GM19468 (cell line): ENCODE data around the gene CLC.
"Not testable (repeated sequence)": the region's sequence is repeated elsewhere in the genome, so short reads cannot be mapped to it uniquely, and the experiment has no call there.

Experiments
- ATAC-seq: cut with Tn5 transposase; IDR thresholded peaks from one replicate; pipeline ENCODE4 v1.9.1; 2021; ENCODE audit warnings: mild to moderate bottlenecking, moderate library complexity, moderate number of reproducible peaks; ENCODE audit not compliant: unreplicated experiment; ENCODE audit errors: extremely low read depth

The CLC gene

DNA sequence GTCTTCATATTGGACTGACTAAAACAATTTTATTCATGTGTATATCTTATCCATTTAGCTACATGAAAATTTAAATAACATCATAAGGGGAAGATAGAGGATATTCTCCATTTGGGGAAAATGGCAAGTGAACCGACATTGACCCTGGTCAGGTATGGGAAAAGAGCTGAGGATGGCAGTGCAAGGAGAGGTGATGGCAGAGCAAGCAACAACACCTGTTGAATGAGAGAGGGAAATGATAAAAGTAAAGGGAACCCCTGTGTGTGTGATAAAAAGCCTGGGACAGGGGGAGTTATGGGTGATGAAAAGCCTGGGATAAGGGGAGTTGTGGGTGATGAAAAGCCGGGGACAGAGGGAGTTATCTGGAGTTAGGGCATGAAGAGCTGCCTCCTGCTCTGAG lies 4.0 kb downstream of the CLC start:
- ATAC-seq = no peak

DNA sequence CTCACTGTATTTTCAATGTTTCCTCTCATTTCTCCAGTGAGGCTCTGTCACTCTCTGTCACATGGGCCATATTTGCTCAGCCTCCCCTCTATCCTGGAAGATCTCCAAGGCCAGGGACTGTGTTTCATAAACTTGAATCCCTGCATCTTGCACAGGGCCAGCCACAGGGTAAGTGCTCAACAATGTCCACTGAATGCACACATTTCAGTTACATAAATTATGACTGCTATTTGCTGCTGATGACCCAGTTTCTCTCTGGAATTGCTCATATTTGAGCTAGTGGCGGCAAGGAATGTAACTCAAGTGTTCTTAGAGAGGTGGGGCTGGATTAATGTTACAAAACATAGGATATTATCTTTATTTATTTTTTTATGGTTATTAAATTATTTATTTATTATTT lies 6.1 kb downstream of the CLC start:
- no peak for ATAC-seq

DNA sequence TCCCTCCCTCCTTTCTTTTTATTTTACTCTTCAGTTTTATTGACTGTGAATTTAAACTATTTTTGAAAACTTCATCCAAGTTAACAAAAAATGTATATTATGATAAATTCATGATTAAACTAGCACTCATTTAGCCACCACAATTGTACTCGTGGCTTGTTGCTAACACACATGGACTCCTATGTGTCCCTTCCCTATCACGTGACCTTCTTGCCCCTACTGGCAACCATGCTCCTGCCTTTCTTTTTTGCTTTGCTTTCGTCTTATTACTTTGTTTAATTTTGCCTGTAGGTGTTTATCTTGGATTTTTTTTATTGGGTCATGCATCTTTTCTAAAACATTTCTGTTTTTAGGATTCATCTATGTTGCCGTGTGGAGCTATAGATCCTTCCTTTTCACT lies 8.2 kb downstream of the CLC start:
- no peak for ATAC-seq

DNA sequence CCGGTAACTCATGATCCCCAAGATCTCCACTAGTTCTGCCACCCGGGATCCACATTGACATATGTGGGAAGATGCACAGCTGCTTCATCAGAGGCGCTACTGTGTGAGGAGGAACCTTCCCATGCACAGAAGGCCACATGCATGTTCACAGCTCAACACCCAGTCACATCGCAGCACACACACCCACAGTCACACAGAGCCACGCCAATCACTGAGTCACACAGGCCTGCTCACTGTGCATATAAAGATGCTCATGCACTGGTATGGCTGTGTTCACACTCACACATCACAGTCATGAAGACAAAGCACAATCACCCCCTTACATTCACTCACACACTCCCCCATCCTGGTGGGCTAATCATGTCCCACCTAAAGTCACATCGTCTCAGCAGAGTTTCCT lies 9.8 kb downstream of the CLC start:
- no peak for ATAC-seq

DNA sequence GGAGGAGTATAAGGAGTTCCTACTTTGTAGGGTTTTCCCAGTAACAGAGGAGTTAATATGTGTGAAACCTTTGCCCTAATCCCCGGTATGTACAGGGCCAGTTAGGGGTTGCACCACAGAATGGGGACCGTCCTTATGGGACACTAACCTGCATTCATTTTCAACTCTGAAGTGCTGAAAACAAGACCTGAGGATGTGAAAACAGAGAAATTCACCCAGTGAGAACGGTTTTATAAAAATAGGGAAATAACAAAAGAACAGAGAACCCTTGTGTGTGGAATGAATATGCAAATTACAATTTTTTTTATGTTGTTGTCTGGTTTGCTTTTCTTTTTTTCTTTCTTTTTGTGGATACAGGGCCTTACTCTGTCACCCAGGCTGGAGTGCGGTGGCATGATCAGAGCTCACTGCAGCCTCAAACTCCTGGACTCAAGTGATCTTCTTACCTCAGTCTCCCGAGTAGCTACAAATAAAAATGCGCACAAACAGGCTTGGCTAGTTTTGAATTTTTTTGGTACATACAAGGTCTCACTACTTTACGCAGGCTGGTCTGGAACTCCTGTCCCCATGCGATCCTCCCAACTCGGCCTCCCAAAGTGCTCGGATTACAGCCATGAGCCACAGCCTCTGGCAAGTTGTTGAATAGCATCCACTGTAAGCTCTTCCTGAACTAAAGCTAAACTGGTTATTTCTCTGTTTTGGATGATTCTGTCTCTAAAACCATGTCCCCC lies 10.6 kb downstream of the CLC start:
- ATAC-seq = no peak

DNA sequence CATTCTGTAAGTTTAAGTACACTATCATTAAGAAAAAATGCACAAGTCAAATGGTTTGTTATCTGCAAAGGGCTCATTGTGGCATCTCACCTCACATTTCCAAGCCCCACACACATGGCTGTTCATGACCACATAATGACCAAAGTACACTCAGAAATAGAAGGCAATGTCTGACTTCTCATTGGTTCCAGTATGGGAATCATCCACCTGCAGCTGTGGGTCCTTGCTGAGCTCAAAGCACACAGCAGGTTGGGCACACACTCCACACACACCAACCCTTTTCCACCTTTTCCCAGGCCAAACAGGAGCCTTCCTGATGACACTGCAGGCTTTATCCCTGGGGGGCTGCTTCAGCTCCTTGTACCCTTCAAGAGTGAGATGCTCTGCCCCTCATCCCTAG lies 11.8 kb downstream of the CLC start:
- ATAC-seq = no peak

DNA sequence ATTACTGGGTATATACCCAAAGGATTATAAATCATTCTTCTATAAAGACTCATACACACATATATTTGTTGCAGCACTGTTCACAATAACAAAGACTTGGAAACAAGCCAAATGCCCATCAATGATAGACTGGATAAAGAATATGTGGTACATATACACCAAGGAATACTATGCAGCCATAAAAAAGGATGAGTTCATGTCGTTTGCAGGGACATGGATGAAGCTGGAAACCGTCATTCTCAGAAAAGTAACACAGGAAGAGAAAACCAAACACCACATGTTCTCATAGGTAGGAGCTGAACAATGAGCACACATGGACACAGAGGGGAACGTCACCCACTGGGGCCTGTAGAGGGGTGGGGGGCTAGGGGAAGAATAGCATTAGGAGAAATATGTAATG lies 17.7 kb downstream of the CLC start:
- not testable (repeated sequence) for ATAC-seq

DNA sequence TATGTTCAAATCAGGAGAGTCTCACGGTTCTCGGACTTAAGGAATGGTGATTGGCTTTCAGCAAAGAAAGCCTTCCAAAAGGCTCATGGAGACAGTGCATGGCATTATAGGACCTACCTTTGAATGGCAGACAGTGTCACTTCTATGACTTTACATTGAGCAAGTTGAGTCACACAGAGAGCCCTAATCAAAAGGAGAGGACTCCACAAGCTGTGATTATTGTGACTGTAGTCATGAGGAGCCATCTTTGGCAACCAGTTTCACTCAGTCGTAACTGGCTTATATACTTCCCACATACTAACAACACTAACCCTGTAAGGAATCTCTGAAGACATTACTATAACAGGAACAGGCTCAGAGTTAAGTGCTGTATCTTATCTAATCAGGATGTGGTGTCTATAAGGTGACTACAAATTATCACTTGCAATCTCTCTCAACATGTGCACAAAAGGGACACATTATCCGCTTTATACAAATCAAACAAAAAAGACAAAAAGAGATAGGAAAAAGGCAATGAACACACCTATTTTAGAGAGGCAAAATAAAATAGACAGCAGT lies 27.4 kb downstream of the CLC start:
- ATAC-seq = no peak

DNA sequence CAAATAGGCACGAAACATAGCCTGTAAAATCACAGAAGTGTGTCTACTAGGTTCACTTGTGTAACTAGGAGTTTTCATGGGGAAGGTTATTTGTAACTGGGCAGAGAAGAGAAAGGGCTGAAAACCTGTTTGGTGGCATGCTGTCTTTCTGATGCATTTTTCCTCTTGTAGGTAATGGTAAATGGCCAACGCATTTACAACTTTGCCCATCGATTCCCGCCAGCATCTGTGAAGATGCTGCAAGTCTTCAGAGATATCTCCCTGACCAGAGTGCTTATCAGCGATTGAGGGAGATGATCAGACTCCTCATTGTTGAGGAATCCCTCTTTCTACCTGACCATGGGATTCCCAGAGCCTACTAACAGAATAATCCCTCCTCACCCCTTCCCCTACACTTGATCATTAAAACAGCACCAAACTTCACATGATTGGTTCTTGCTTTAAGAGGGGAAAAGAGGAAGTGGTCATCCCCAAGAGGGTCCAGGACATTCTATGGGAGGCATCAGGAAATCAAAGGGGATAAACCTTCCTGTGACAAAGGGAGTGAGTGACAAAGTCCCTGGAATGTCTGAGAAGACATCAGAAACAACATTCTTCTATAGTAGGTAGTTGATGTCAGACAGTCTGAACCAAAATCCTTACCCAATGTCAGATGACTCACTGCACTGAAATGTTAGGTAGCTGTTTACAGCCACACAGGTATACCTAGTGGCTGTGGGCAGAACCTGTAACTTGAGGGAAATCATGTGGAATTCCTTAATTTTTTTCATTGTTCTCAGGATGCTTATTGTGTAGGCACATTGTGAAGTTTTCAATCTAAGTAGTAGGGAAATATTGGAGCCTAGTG lies 28.6 kb downstream of the CLC start:
- ATAC-seq = no peak

DNA sequence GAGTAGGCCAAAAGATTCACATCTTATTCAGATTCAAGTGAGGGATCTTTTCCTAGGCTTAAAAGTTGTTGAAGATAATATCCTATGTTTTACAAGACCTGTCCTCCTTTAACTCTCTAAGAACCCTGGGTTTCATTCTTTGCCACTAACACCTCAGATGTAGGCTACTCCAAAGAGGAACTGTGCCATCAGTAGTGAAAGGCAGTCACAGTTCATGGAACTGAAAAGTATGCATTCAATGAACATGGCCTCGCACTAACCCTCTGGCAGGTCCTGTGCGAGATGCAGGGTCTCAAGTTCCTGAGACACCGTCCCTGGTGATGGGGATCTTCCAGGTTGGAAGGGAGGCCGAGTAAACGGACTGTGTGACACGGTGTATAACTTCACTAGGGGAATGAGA lies 29.2 kb downstream of the CLC start:
- ATAC-seq = no peak

DNA sequence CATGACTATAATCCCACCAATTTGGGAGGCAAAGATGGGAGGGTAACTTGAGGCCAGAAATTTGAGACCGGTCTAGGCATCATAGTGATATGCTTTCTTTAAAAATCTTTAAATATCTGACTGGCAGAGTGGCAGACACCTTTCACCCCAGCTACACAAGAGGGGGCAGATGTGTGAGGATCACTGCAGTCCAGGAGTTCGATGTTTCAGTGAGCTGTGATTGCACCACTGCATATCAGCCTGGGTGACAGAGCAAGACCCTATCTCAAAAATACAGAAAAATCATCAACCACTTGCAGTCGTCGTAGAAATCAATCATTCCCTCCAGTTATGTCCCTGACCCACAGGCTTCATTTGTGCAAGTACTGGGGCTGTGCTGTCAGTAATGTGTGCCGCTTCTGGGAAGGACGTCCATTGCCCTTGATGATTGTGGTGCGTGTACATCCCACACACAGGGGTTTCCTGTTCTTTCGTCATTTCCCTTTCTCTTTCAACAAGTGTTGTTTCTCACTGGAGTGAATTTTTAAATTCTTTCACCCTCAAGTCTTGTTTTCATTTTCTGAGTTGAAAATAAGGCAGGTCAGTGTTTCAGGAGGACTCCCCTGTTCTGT lies 32.1 kb downstream of the CLC start:
- ATAC-seq = no peak

DNA sequence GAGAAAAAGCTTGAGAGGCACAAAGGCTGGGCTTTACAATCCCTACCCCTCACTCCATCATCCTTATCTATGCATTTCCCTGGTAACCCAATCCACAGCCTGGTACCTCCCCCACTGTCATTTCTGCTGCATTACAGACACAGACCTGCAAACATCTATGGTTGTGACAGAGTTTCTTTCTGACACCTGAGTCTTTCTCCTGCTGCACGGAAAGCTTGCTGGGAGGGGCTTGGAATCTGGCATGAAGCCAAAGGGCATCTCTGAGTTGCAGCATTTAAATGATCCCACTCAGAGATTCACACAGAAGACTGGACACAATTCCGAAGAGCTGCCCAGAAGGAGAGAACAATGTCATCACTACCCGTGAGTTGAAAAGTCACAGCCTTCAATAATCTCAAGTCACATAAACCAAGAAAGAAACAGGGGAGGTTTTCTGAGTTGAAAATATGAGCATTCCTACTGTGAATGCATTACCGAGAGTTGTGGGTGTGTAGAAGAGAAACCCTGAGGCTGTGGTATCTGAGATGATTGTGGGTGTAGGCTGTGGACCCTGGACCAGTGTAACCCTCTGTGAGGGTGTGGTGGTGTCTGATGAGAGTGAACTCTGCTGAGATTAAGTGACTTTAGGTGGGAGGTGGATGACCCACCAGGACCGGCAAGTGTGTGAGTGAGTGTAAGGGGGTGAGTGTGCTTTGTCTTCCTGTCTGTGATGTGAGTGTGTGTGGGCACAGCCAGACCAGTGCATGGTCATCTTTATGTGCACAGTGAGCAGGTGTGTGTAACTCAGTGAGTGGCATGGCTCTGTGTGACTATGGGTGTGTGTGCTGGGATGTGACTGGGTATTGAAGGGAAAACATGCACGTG lies 33.4 kb downstream of the CLC start, which contains the start of gene LGALS14:
Gene LGALS14 (plus strand): TSS at position 301 of the 864 bp plus-strand sequence. CDS start 48 bp downstream, at position 349.
- no peak for ATAC-seq

DNA sequence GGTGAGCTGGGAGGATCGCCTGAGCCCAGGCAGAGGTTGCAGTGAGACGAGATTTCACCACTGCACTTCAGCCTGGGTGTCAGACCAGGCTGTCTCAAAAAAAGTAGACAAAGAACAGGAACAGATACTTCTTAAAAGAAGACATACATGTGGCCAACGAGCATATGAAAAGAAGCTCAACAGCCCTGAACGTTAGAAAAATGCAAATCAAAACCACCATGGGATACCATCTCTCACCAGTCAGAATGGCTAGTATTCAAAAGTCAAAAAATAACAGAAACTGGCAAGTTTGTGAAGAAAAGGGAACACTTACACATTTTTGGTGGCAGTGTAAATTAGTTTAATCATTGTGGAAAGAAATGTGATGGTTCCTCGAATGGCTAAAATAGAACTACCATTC lies 36.5 kb downstream of the CLC start:
- peak; percentile 65 for ATAC-seq

DNA sequence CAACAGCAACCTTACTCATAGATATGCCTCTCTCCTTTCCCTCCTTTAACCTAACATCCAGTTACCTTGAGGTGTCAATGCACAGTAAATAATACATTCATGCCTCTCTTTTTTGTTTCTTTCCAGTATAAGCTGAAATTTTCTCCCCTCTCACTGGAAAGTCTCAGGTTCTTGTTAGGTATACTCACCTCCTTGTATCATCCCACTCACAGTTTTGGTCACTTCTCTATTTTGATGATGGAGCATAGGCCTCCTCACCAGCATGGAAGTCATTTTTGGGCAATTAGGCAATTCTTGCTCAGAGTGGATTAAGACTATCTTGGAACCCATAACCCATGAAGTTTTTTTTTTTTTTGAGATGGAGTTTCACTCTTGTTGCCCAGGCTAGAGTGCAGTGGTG lies 39.3 kb downstream of the CLC start:
- ATAC-seq = no peak

DNA sequence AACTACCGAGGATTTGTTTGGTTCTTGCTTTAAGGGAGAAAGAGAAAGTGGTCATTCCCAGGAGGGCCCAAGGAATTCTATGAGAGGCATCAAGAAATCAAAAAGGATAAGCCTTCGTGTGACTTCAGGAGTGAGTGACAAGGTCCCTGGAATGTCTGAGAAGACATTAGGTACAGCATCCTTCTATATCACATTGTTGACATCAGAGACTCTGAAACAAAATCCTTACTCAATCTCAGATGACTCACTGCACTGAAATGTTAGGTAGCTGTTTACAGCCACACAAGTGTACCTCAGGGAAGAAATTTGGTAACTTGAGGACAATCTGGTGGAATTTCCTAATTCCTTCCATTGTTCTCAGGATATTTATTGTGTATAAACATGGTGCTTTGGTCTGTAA lies 41.4 kb downstream of the CLC start:
- ATAC-seq = no peak

DNA sequence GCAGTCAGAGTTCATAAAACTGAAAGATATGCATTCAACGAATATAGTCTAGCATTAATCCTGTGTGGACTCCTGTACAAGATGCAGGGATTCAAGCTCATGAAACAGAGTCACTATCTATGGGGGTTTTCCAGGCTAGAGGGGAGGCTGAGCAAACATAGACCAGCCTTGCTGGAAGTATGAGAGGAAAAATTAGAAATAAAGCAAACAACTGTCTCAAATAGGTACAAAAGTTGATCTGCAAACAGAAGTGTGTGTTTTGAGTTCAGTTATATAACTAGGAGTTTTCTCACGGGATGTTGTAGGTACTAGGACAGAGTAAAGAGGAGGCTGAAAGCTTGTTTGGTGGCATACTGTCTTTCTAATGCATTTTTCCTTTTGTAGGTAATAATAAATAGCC lies 42.1 kb downstream of the CLC start:
- ATAC-seq = no peak

DNA sequence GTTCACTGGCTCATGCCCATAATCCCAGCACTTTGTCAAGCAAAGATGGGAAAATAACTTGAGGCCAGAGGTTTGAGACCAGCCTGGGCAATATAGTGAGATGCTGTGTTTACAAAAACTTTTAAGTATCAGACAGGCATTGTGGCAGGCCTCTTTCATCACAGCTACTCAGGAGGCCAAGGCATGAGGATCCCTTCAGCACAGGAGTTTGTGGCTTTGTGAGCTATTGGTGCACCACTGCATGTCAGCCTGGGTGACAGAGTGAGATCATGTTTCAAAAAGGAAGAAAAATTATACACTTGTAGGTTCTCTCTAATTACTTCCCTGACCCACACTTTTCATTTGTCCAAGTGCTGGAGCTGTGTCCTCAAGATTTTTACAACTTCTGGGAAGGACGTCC lies 45.0 kb downstream of the CLC start:
- no peak for ATAC-seq

DNA sequence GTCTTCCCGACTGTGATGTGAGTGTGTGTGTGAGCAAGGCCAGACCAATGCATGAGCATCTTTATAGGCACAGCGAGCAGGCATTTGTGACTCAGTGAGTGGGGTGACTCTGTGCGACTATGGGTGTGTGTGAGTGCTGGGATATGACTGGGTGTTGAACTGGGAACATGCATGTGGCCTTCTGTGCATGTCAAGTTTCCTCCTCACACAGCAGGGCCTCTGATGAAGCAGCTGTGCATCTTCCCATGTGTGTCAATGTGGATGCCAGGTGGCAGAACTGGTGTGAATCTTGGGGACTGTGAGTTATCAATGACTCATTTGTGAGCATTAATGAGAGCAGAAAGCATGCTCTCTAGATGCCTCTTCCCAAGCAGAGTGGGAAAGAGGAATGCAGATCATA lies 45.7 kb downstream of the CLC start:
- no peak for ATAC-seq

DNA sequence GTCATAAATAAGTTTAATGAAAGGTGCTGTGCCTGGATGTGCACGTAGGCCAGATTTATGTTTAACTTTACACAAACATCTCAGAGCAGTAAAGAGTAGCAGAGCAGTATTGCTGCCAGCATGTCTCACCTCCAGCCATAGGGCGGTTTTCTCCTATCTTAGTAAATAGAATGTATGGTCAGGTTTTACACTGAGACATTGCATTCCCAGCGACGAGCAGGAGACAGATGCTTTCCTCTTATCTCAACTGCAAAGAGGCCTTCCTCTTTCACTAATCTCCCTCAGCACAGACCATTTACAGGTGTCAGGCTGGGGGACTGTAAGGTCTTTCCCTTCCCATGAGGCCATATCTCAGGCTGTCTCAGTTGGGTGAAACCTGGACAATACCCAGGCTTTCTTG lies 49.2 kb downstream of the CLC start:
- not testable (repeated sequence) for ATAC-seq

DNA sequence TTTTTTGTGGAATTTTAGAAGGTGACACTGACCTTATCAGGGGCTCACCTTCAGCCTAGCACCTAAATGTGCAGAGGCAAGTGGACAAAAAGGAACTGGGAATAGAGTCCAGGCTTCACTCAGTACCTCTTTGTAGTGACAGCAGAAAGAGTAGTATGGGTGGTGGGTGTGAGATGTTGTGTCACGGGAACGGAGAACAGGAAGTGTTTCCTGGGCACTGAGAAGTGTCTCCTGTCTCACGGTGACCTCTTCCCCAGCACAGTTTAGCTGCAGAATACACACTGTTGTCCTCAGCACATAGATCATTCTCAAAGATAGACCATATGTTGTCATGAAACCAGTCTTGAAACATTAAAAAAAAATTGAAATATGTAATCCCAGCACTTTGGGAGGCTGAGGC lies 51.1 kb downstream of the CLC start:
- no peak for ATAC-seq
